GM12878 (cell line): ENCODE measurements around the gene GPC3. TPM values are rescaled to one million over a fixed set of nuclear protein-coding genes. Genes with fewer than 3 reads are reported as not detected.

ENCODE experiments used
- ATAC-seq: fragments of 200-7000 bp; cut with Tn5 transposase; 3 replicates; pipeline ENCODE4 v1.9.1; 2020; ENCODE audit warnings: mild to moderate bottlenecking, moderate library complexity
- BruUV-seq: library from RNA; stranded (reverse); fragments of 400-500 nt; replicated peaks from 2 replicates; lab custom pipeline; 2021; lab: Mats Ljungman, UMichigan
- CTCF ChIA-PET: fragments of 300-600 bp; sonication (Branson Sonifier 250); formaldehyde crosslinking; extraction: SDS; loops from one replicate; lab custom pipeline; 2021; ENCODE audit warnings: inconsistent platforms; lab: Yijun Ruan, JAX
- POLR2A ChIA-PET: fragments of 350-600 bp; formaldehyde crosslinking; extraction: SDS; loops from one replicate; lab custom pipeline; 2021; ENCODE audit warnings: inconsistent platforms; lab: Charles Lee
- RAD21 ChIA-PET: fragments of 300-600 bp; sonication (Branson Sonifier 250); formaldehyde crosslinking; loops from one replicate; lab custom pipeline; 2023; ENCODE audit warnings: antibody characterized with exemption; ENCODE audit not compliant: unreplicated experiment; lab: Charles Lee
- SMC1A ChIA-PET: fragments of 300-600 bp; sonication (Branson Sonifier 250); formaldehyde crosslinking; loops from one replicate; lab custom pipeline; 2023; ENCODE audit not compliant: unreplicated experiment, uncharacterized antibody; lab: Charles Lee
- DNase-seq: peaks from one replicate; pipeline ENCODE4 v3.0.0-alpha.2; 2011; ENCODE audit warnings: low read depth, low spot score
- FAIRE-seq: peaks from 3 replicates; lab custom pipeline; 2011; peaks lifted over from hg19 to GRCh38; lab: Jason Lieb, UNC
- H2AFZ ChIP-seq: 2 replicates; pipeline ENCODE4 v1.6.0; 2011; ENCODE audit warnings: low read depth, low read length, control low read depth; ENCODE audit not compliant: control insufficient read depth
- H3K27ac ChIP-seq: 2 replicates; pipeline ENCODE4 v1.5.1; 2011; ENCODE audit warnings: control low read depth; ENCODE audit not compliant: control insufficient read depth, insufficient read depth
- H3K27me3 ChIP-seq, 2 experiments: replicated peaks in 1 of 2; 2 replicates each; pipeline versions ENCODE4 v1.6.0 to v1.6.1; 2011; ENCODE audit warnings: low read length in 1 of 2; ENCODE audit not compliant: control insufficient read depth in 2 of 2, insufficient read depth in 2 of 2
- H3K36me3 ChIP-seq, 2 experiments: 2 replicates each; pipeline ENCODE4 v1.5.1; 2011; ENCODE audit warnings: low read length in 1 of 2; ENCODE audit not compliant: control insufficient read depth in 2 of 2, insufficient read depth in 2 of 2
- H3K4me1 ChIP-seq: 2 replicates; pipeline ENCODE4 v1.6.1; 2011; ENCODE audit warnings: mild to moderate bottlenecking, low read length, moderate library complexity, mixed read lengths; ENCODE audit not compliant: control insufficient read depth, insufficient read depth
- H3K4me2 ChIP-seq: 2 replicates; pipeline ENCODE4 v1.6.0; 2011; ENCODE audit warnings: control low read depth; ENCODE audit not compliant: control insufficient read depth, insufficient read depth
- H3K4me3 ChIP-seq: fragments of 200-600 bp; sonication (generic); 2 replicates; pipeline ENCODE4 v1.5.1; 2016
- H3K79me2 ChIP-seq: 2 replicates; pipeline ENCODE4 v1.6.0; 2011; ENCODE audit warnings: low read length; ENCODE audit not compliant: control insufficient read depth, insufficient read depth
- H3K9ac ChIP-seq: 2 replicates; pipeline ENCODE4 v1.8.0; 2011; ENCODE audit warnings: low read length, control low read depth, mixed read lengths; ENCODE audit not compliant: control insufficient read depth, insufficient read depth
- H3K9me3 ChIP-seq: replicated peaks from 3 replicates; pipeline ENCODE4 v1.5.1; 2011; ENCODE audit warnings: mild to moderate bottlenecking, low read length; ENCODE audit not compliant: control insufficient read depth, insufficient read depth
- H4K20me1 ChIP-seq: 2 replicates; pipeline ENCODE4 v1.6.0; 2011; ENCODE audit not compliant: control insufficient read depth, insufficient read depth
- BHLHE40 ChIP-seq, 2 experiments: fragments of 450-650 bp in 1 of 2; IDR thresholded peaks; 2 replicates each; pipeline ENCODE4 v1.6.1; 2011 to 2017; ENCODE audit warnings: low read depth in 2 of 2, borderline replicate concordance in 1 of 2, improper control_type of control experiment in 1 of 2, low read length in 1 of 2, mild to moderate bottlenecking in 1 of 2
- CBX3 ChIP-seq: fragments of 200-600 bp; sonication (generic); IDR thresholded peaks from 2 replicates; pipeline ENCODE4 v1.6.1; 2016; ENCODE audit warnings: low read depth, borderline replicate concordance
- HSF1 ChIP-seq: fragments of 150-350 bp; IDR thresholded peaks from 2 replicates; pipeline ENCODE4 v1.6.1; 2014; ENCODE audit warnings: mild to moderate bottlenecking, low read depth, low read length
- SREBF1 ChIP-seq: IDR thresholded peaks from 2 replicates; pipeline ENCODE4 v1.6.1; 2012; ENCODE audit warnings: mild to moderate bottlenecking, low read length
- ZNF384 ChIP-seq: IDR thresholded peaks from 2 replicates; pipeline ENCODE4 v1.6.1; 2012; ENCODE audit warnings: low read depth, mild to moderate bottlenecking, low read length, improper control_type of control experiment, borderline replicate concordance
- WGBS: methylation state at CpG from one replicate; pipeline ENCODE4 v1.1.6; 2016; ENCODE audit warnings: low lambda C conversion rate; ENCODE audit not compliant: insufficient replicate concordance, insufficient coverage; ENCODE audit errors: missing lambda C conversion rate; 5-methylcytosine and 5-hydroxymethylcytosine counted together
- in situ Hi-C: fragments of 300-500 bp; cut with MboI; formaldehyde crosslinking; loops from 9 replicates; pipeline ENCODE4 v1.14.3; 2018; ENCODE audit warnings: mixed read lengths
- intact Hi-C: fragments of 100-400 bp; cut with micrococcal nuclease; formaldehyde crosslinking; loops from one replicate; pipeline ENCODE4 v1.14.2; 2022; ENCODE audit not compliant: unreplicated experiment
- polyA plus RNA-seq, 11 experiments: library from polyadenylated mRNA; depleted of rRNA in 4 of 11; unstranded in 6 of 11; stranded (reverse) in 5 of 11; fragments of >200 nt; fragmentation: Nextera tagmentation in 4 of 11; fragmentation: Illumina TruSeq in 1 of 11; extraction: Ambion mirVana in 4 of 11; extraction: Trizol in 1 of 11; gene quantifications; 1 replicate in 1 of 11; 2 replicates in 10 of 11; pipeline versions ENCODE4 v1.2.1 to v1.2.3, GENCODE V29; 2011 to 2016; ENCODE audit warnings: inconsistent platforms in 2 of 11, missing spikeins in 2 of 11, low read depth in 1 of 11
- total RNA-seq, 4 experiments: library from RNA; depleted of rRNA in 3 of 4; stranded (reverse); fragments of >200 nt in 3 of 4; fragmentation: Illumina TruSeq in 1 of 4; extraction: Trizol in 1 of 4; gene quantifications; 2 replicates each; pipeline versions ENCODE4 v1.2.1 to v1.2.3, GENCODE V29; 2013 to 2021

GPC3 gene
- total and polyA plus RNA-seq, 10 of the 15 experiments (the other 5 are each of a cell fraction or from before 2014, with no cell fraction given) = 0.09 to 0.82 TPM; not detected in 8

GRCh38 chrX:133989993-133990392, 4.6 kb upstream of the GPC3 start:
- ATAC-seq = no peak
- H3K79me2 ChIP-seq = no peaks in the 10 kb centered on the region
- in situ Hi-C loops (no loop called here), intact Hi-C loops (no loop called here)
- no peak overlapping the region for H3K27ac ChIP-seq
- no peaks in the 10 kb centered on the region for H4K20me1 ChIP-seq
- no peak overlapping the region for H3K9ac ChIP-seq
- H3K4me3 ChIP-seq = no peak overlapping the region
- H3K27me3 ChIP-seq = no peaks in the 10 kb centered on the region
- TF ChIP-seq CBX3 = no peak
- no peak for TF ChIP-seq BHLHE40 (IDR thresholded peaks at IDR 0.05; ENCODE audit: borderline replicate concordance in 1 of 2, low read depth in 2 of 2, low read length in 1 of 2)
- TF ChIP-seq ZNF384 = no peak
- no peak for TF ChIP-seq SREBF1
- SMC1A ChIA-PET = no interaction called here
- FAIRE-seq = no peak
- H2AFZ ChIP-seq = no peak overlapping the region
- 0% methylated on average over 1 of the region's 1 CpG for WGBS
- BruUV-seq = no TSS peak
- no peaks in the 10 kb centered on the region for H3K36me3 ChIP-seq
- CTCF ChIA-PET = no interaction called here
- H3K9me3 ChIP-seq = no peaks in the 10 kb centered on the region; the same call in 2 of the 3 replicates
- POLR2A ChIA-PET = no interaction called here
- H3K4me2 ChIP-seq = no peak overlapping the region
- DNase-seq = no peak
- RAD21 ChIA-PET = no interaction called here
- no peaks in the 10 kb centered on the region for H3K4me1 ChIP-seq

GRCh38 chrX:133989490-133989889, 4.1 kb upstream of the GPC3 start:
- no peaks in the 10 kb centered on the region for H3K79me2 ChIP-seq
- ChIA-PET RAD21 (no interaction called here), SMC1A (no interaction called here), CTCF (no interaction called here), POLR2A (no interaction called here)
- BruUV-seq = no TSS peak
- TF ChIP-seq HSF1 = no peak
- no peak overlapping the region for H3K9ac ChIP-seq
- no peak for ATAC-seq
- FAIRE-seq = no peak
- no peak for DNase-seq
- WGBS = 49% methylated on average over 6 of the region's 6 CpGs
- H3K4me1 ChIP-seq = no peaks in the 10 kb centered on the region
- no peak overlapping the region for H2AFZ ChIP-seq
- no peaks in the 10 kb centered on the region for H3K36me3 ChIP-seq
- no peak overlapping the region for H3K4me3 ChIP-seq
- H3K27me3 ChIP-seq = no peaks in the 10 kb centered on the region
- intact Hi-C loops (no loop called here), in situ Hi-C loops (no loop called here)
- no peaks in the 10 kb centered on the region; the same call in 2 of the 3 replicates for H3K9me3 ChIP-seq
- H3K4me2 ChIP-seq = no peak overlapping the region
- H3K27ac ChIP-seq = no peak overlapping the region
- H4K20me1 ChIP-seq = no peaks in the 10 kb centered on the region
